ENCODE results near the gene CD36.

The CD36 gene

DNA sequence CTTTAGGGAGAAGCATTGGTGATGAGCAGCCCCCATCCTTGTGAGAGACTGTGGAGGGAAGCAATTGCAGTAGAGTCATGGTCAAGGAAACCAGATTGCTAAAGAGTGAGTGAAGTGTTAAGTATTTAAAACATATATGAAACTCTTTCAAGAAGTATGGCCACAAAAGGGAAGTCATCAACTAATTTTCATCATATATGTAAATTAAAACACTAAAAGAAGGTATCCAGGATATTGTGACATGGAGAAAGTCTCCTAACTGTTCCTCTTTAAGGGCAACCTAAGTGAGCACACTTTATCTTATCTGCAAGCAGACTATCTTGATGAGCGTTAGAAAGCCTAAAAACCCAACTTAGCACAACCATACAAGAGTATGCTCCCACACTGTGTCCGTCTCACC, 69.7 kb downstream of the CD36 start:
- DNase-seq: no peak

DNA sequence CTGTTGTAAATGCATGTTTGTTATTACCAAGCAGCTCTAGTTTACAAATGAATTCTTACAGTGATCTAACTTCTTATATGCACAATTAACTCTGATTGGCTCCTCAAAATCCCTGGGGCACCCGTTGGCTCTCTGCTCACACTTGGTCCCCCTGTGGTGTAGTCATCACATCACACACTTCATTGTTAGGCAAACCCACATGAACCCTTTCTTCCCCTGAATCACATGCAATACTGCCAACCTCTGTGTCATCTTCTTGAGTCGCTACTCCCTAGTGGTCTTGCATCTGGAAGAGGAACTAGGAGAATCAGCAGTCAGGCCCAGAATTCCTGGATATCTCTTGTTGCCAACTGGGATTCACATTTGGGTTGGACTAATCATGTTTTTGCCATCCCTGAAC, 73.1 kb downstream of the CD36 start:
- peak; percentile 84 for DNase-seq

DNA sequence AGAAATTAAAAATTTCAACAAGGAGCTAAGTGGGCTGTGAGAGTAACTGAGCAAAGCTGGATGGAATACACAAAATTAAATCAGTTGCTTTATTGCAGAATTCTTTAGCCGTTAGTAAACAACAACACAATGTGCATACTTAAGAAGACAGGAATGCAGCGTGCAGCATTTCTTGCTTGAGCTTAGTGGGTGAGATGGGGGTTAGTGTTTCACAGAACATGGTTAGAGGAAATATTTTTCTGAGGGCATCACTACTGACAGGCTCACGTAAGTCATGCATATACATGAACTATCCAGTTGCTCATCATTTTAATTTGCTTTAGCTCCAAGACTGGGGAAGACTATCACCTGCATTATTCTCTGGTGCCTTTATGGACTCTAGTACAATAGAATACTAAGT, 80.8 kb downstream of the CD36 start:
- no peak for DNase-seq

DNA sequence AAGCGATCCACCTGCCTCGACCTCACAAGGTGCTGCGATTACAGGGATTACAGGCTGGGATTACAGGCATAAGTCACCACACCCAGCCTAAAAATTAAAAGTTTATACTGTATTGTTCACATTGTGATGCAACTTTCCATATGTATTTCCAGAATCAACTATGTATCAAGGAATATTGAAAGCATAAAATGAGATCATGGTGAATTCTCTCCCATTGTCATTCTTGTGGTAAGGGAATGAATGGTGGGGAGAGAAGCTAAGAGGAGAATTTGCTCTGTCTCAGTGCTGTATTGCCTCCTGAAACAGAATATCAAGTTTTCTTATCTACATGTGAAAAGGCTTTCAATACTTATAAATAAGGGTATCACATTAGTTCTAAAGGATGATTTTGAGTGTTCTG, 81.7 kb downstream of the CD36 start:
- no peak for DNase-seq

DNA sequence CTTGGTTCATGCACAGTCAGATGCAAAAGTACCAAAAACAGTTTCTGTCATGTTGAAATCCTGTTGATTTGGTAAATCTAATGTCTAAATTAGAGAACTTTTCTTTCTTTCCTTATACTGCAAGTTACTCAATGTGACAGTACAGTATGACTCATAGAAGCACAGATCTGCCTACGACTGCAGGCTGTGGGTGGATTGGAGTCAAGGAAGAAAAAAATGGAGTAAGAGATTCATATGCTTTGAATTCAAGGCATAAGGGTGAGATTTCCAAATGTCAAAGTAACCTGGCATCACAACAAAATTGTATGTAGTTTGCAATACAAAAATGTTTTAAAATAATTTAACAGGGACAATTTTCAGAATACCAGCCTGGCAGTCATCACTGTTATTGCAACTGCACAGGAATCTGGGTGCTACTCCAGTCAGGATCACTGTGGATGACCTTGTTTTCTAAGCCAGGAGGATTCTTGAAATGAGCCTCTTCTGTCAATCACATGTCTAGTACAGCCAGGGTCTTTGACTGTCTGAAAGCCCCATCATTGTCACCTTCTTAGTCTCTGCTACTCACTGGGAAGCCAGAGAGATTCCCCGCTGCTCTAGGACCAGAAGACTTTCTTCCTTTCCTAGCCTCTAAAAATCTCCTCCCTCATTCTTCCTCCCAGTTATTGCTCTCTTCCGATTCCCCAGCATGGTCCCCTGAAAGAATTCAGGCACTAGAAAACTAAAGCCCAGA, 83.6 kb downstream of the CD36 start:
- no peak for DNase-seq

DNA sequence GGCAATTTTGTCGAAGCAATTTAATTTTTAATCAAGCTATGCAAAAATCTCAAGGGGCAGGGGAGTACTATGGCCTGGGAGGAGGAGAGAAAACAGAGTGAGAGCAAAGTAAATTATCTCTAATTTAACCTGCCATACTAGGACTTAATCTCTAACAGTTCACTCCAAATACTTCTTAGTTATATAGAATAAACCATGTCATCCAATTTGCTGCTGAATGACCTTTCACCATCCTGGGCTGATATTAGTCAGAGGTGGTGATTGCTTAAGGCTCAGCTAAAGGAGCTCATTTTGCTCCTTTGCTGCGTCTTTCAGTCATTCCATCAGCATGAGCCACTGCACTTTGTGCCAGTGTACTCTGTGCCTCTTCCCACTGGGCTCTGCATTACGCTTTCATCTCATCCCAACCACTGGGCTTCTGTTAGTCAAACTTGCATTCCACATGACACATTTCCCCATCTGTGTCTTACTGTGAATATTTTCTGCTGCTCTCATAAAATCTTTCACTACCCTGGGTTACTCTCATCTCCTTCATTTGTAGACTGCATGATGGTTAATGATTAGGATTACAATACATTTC, 84.3 kb downstream of the CD36 start:
- DNase-seq: peak; percentile 62

DNA sequence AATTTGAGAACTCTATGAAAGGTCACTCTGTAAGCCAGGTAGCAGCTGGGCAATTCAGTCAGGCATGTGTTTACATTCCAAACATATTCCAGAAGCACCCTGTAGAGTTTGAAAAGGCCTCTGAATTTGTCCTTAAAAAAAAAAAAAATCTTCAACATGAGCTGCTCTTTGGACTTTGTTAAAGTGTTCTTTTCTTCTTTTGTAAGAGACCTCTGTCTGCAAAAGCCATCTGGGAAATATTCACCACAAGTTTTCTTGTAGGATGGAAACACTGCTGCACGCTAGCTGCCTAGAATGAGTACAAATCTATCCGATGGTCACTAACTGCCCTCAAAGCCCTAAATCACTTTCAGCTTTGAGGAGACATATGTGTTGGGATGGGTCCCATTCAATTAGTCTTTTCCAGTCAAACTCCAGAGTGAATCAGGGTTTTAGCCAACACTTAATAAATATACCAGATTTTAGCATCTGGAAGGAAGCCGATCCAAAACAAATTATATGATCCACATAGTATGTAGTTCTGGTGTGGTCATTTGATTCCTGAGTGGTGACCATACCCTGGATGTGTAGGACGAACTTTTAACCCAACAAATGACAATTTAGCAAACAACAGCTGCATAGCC, 85.9 kb downstream of the CD36 start:
- peak; percentile 72 for DNase-seq

DNA sequence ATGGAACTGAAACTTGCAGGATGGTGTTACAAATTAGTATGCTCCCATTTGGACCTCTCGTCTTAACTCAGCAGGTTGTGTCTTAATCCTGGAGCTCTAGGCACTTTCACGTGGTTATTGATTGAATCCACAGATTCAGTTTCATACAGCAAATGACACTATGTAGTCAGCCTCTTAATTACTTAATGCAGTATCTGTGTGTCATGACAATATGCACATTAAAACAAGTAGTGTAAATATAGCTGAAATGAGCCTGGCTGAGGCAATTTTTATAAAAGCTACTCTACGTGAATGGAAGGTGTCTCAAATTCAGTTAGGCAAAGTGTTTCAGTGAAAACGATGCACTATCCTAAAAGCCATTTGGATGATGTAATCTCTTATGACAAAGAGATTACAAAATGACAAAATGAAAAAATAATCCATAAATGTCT, 86.8 kb downstream of the CD36 start:
- DNase-seq: no peak
